HepG2 (cell line): ENCODE results near the gene WWC2. TPM values are rescaled to one million over a fixed set of nuclear protein-coding genes. Genes with fewer than 3 reads are reported as not detected.

Experiments
- DMAP1 ChIP-seq: IDR thresholded peaks from 2 replicates; pipeline ENCODE4 v1.6.1; 2016
- EHMT2 ChIP-seq: fragments of 200-600 bp; sonication (generic); IDR thresholded peaks from 2 replicates; pipeline ENCODE4 v1.7.0; 2017; ENCODE audit warnings: antibody characterized with exemption, low read depth, low read length, borderline replicate concordance
- FOXA1 ChIP-seq, 2 experiments: fragments of 450-650 bp in 1 of 2; sonication (generic) in 1 of 2; formaldehyde crosslinking in 1 of 2; IDR thresholded peaks; 2 replicates each; pipeline versions ENCODE4 v1.4.0 to v1.6.1; 2016 to 2020; ENCODE audit warnings: missing genetic modification reagents in 1 of 2
- GABPA ChIP-seq, 2 experiments: IDR thresholded peaks; 2 replicates each; pipeline ENCODE4 v1.6.1; 2011 to 2016; ENCODE audit warnings: low read depth in 2 of 2, low read length in 1 of 2, missing biosample characterization in 1 of 2, missing genetic modification characterization in 1 of 2
- HBP1 ChIP-seq: IDR thresholded peaks from 2 replicates; pipeline ENCODE4 v1.6.1; 2016; ENCODE audit warnings: low read depth, control low read depth
- HMG20B ChIP-seq: conservative IDR thresholded peaks from 2 replicates; pipeline ENCODE4 v1.6.1; 2016; ENCODE audit warnings: missing genetic modification reagents, missing compliant biosample characterization
- HMGA1 ChIP-seq: sonication (generic); formaldehyde crosslinking; conservative IDR thresholded peaks from 2 replicates; pipeline ENCODE4 v1.4.0; 2020; ENCODE audit warnings: missing genetic modification reagents
- KLF11 ChIP-seq: IDR thresholded peaks from 2 replicates; pipeline ENCODE4 v1.6.1; 2016; ENCODE audit warnings: missing compliant biosample characterization
- NR2C2 ChIP-seq: sonication (generic); formaldehyde crosslinking; IDR thresholded peaks from 2 replicates; pipeline ENCODE4 v1.4.0; 2020; ENCODE audit warnings: missing genetic modification reagents, mild to moderate bottlenecking, moderate library complexity, borderline replicate concordance
- PAWR ChIP-seq: sonication (generic); formaldehyde crosslinking; IDR thresholded peaks from 2 replicates; pipeline ENCODE4 v1.4.0; 2020; ENCODE audit warnings: missing genetic modification reagents, mild to moderate bottlenecking, borderline replicate concordance
- SP1 ChIP-seq, 2 experiments: fragments of 450-650 bp in 1 of 2; sonication (generic) in 1 of 2; formaldehyde crosslinking in 1 of 2; IDR thresholded peaks; 2 replicates each; pipeline versions ENCODE4 v1.4.0 to v1.6.1; 2016 to 2020; ENCODE audit warnings: missing genetic modification reagents in 1 of 2
- TEF ChIP-seq: sonication (generic); formaldehyde crosslinking; IDR thresholded peaks from 2 replicates; pipeline ENCODE4 v1.5.0; 2020; ENCODE audit warnings: missing genetic modification reagents
- THAP9 ChIP-seq: sonication (generic); formaldehyde crosslinking; IDR thresholded peaks from 2 replicates; pipeline ENCODE4; 2020; ENCODE audit warnings: missing genetic modification reagents, mild to moderate bottlenecking, borderline replicate concordance
- ZC3H13 ChIP-seq: sonication (generic); formaldehyde crosslinking; IDR thresholded peaks from 2 replicates; pipeline ENCODE4 v1.8.1; 2023; ENCODE audit warnings: mild to moderate bottlenecking, missing genetic modification reagents, moderate library complexity
- ZNF251 ChIP-seq: sonication (generic); formaldehyde crosslinking; IDR thresholded peaks from 2 replicates; pipeline ENCODE4 v1.9.0; 2021; ENCODE audit warnings: mild to moderate bottlenecking, missing genetic modification reagents
- ZNF274 ChIP-seq: sonication (generic); formaldehyde crosslinking; IDR thresholded peaks from 2 replicates; pipeline ENCODE4 v1.5.1; 2020; ENCODE audit warnings: mild to moderate bottlenecking, missing genetic modification reagents
- ZNF503 ChIP-seq: sonication (generic); formaldehyde crosslinking; IDR thresholded peaks from 2 replicates; pipeline ENCODE4 v1.4.0; 2020; ENCODE audit warnings: missing genetic modification reagents
- ZNF580 ChIP-seq: IDR thresholded peaks from 2 replicates; pipeline ENCODE4 v1.6.1; 2016; ENCODE audit warnings: low read depth, borderline replicate concordance
- polyA plus RNA-seq, 8 experiments: library from polyadenylated mRNA; depleted of rRNA in 3 of 8; stranded (reverse) in 7 of 8; unstranded in 1 of 8; fragments of >200 nt; fragmentation: Illumina TruSeq in 4 of 8; extraction: Trizol in 4 of 8; gene quantifications; 2 replicates each; pipeline versions ENCODE4 v1.2.1 to v1.2.3, GENCODE V29; 2011 to 2016; ENCODE audit warnings: low read depth in 4 of 8, missing spikeins in 1 of 8, mixed read lengths in 1 of 8; ENCODE audit not compliant: insufficient read depth in 1 of 8
- total RNA-seq, 5 experiments: library from RNA; depleted of rRNA; stranded (reverse); fragments of >200 nt; fragmentation: Illumina TruSeq; extraction: Trizol; gene quantifications; 2 replicates each; pipeline ENCODE4 v1.2.3, GENCODE V29; 2016; ENCODE audit warnings: low read depth in 1 of 5
- TF ChIP-seq, protein P1 (sequence below): sonication (generic); formaldehyde crosslinking; IDR thresholded peaks from 2 replicates; pipeline ENCODE4 v1.9.0; 2021; ENCODE audit warnings: missing genetic modification reagents, mild to moderate bottlenecking, borderline replicate concordance

Gene WWC2
- total and polyA plus RNA-seq, 2 of the 13 experiments (the other 11 are each of a cell fraction or from before 2014, with no cell fraction given) = 40.0 to 50.1 TPM

DNA sequence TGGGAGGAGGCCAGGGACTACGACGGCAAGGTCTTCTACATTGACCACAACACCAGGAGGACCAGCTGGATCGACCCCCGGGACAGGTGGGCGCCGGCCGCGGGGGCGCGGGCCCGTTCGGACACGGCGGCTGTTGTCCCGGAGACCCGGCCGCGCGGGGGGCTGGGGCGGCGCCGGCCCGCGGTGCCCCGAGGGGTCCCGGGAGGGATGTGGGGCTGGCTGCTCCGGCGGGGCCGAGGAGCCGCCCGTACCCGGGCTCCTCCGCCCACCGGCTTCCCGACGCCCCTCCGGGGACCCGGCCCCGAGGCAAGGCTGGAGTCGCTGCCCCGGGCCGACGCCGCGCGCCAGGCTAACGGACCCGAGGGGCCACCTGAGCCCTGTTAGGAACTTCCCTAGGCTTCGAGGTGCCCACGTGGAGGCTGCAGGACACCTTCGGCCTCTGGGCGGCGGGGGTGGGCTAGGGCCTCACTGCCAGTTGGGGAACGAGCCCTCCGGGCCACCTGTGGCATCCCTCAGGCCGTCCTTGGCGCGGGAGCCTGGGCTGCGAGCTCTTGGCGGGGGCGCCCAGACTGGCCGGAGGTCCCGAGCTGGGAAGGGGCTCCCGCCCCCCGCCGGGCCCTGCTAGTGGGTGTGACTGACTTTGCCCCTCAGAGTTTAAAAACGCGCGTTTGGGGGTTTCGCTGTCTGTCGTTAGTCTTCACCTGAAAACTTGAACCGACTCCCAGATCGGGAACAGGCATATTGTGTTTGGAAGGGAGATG, 660 bp downstream of the WWC2 start (continued):
- no peak for TF ChIP-seq THAP9 (CRISPR knock-in tag)
- TF ChIP-seq ZNF503 = no peak
- TF ChIP-seq NR2C2 (CRISPR knock-in tag) = no peak
- TF ChIP-seq ZNF251 (CRISPR knock-in tag) = no peak
- TF ChIP-seq ZC3H13 (CRISPR knock-in tag) = no peak
- TF ChIP-seq ZNF580 (CRISPR knock-in tag) = 0 out of 2 replicates have a peak, but pooled peaks have one; percentile 33
- no peak for TF ChIP-seq SP1 (IDR thresholded peaks at IDR 0.05)
- TF ChIP-seq SP1 (CRISPR knock-in tag; IDR thresholded peaks at IDR 0.05) = no peak
- 0 out of 2 replicates have a peak, but pooled peaks have one; percentile 19 for TF ChIP-seq HBP1
- no peak for TF ChIP-seq FOXA1 (IDR thresholded peaks at IDR 0.05)
- TF ChIP-seq FOXA1 (CRISPR knock-in tag; IDR thresholded peaks at IDR 0.05) = no peak
- TF ChIP-seq, protein P1, sequence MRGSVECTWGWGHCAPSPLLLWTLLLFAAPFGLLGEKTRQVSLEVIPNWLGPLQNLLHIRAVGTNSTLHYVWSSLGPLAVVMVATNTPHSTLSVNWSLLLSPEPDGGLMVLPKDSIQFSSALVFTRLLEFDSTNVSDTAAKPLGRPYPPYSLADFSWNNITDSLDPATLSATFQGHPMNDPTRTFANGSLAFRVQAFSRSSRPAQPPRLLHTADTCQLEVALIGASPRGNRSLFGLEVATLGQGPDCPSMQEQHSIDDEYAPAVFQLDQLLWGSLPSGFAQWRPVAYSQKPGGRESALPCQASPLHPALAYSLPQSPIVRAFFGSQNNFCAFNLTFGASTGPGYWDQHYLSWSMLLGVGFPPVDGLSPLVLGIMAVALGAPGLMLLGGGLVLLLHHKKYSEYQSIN = no peak
- no peak for TF ChIP-seq HMG20B
- 0 out of 2 replicates have a peak, but pooled peaks have one; percentile 38 for TF ChIP-seq DMAP1 (CRISPR knock-in tag)
- no peak for TF ChIP-seq GABPA (IDR thresholded peaks at IDR 0.05; ENCODE audit: low read depth, low read length)
- no peak for TF ChIP-seq GABPA (CRISPR knock-in tag; IDR thresholded peaks at IDR 0.05; ENCODE audit: low read depth)
- no peak for TF ChIP-seq PAWR (CRISPR knock-in tag)
- no peak for TF ChIP-seq HMGA1 (CRISPR knock-in tag)
- no peak for TF ChIP-seq EHMT2
- TF ChIP-seq TEF = no peak
- TF ChIP-seq KLF11 (CRISPR knock-in tag) = no peak
- TF ChIP-seq ZNF274 (CRISPR knock-in tag) = peak; percentile 50; the same call in 1 of the 2 replicates
